ENCODE data around the gene CPA5. TPM values are rescaled to one million over a fixed set of nuclear protein-coding genes. Genes with fewer than 3 reads are reported as not detected.

CPA5 gene
- total RNA-seq, 2 experiments from 2014 or later: not detected

GRCh38 chr7:130356121-130356875 is 11.7 kb downstream of the CPA5 start:
- CTCF ChIA-PET (ENCODE audit: unreplicated experiment): no interaction called here
- no peaks in the 10 kb centered on the region for H3K36me3 ChIP-seq (ENCODE audit: insufficient read depth, low read length)
- H2AFZ ChIP-seq (ENCODE audit: low read length): no peak overlapping the region
- H3K9me2 ChIP-seq (ENCODE audit: insufficient read depth, low read length): no peaks in the 10 kb centered on the region
- no peaks in the 10 kb centered on the region for H3K9me3 ChIP-seq (ENCODE audit: low read length)
- no peak overlapping the region for H3K4me3 ChIP-seq (ENCODE audit: low read depth, low read length, poor library complexity, severe bottlenecking)
- no peaks in the 10 kb centered on the region for H3K4me1 ChIP-seq (ENCODE audit: insufficient read depth, low read length, poor library complexity, severe bottlenecking)
- POLR2A ChIA-PET: interaction anchor here (0.6 kb wide), 1 partner anchor 154 kb away, joined by 3 read pairs; no protein-coding TSS in a partner anchor
- BruUV-seq (replicated peaks): no TSS peak
- no peak overlapping the region for H3K27ac ChIP-seq (ENCODE audit: low read depth, low read length, poor library complexity, severe bottlenecking)
- TF ChIP-seq EZH2phosphoT487 (IDR thresholded peaks at IDR 0.05; ENCODE audit: borderline replicate concordance, low read depth, low read length) (no peak), CTCF (conservative IDR thresholded peaks at IDR 0.05; ENCODE audit: low read length) (no peak)
- DNase-seq (ENCODE audit: low spot score): no peak
- intact Hi-C loops (cut with micrococcal nuclease; ENCODE audit: unreplicated experiment): no loop called here
- H3K79me2 ChIP-seq (ENCODE audit: insufficient read depth, low read depth, low read length): no peaks in the 10 kb centered on the region
- no peak overlapping the region for H3K4me2 ChIP-seq (ENCODE audit: low read length)
- no peaks in the 10 kb centered on the region for H4K20me1 ChIP-seq (ENCODE audit: insufficient read depth, low read length)

- no peaks in the 10 kb centered on the region for H3K4me1 ChIP-seq (ENCODE audit: insufficient read depth, low read length, poor library complexity, severe bottlenecking)
- H4K20me1 ChIP-seq (ENCODE audit: insufficient read depth, low read length): no peaks in the 10 kb centered on the region
- no peaks in the 10 kb centered on the region for H3K9me2 ChIP-seq (ENCODE audit: insufficient read depth, low read length)
- no peaks in the 10 kb centered on the region for H3K79me2 ChIP-seq (ENCODE audit: insufficient read depth, low read depth, low read length)
- ChIA-PET POLR2A (interaction anchor here (0.6 kb wide), 1 partner anchor 153 kb away, joined by 3 read pairs; no protein-coding TSS in a partner anchor), CTCF (ENCODE audit: unreplicated experiment) (no interaction called here)
- no peak overlapping the region for H3K4me3 ChIP-seq (ENCODE audit: low read depth, low read length, poor library complexity, severe bottlenecking)
- H3K36me3 ChIP-seq (ENCODE audit: insufficient read depth, low read length): no peaks in the 10 kb centered on the region
- no peaks in the 10 kb centered on the region for H3K9me3 ChIP-seq (ENCODE audit: low read length)
- TF ChIP-seq CTCF (conservative IDR thresholded peaks at IDR 0.05; ENCODE audit: low read length) (no peak), EZH2phosphoT487 (IDR thresholded peaks at IDR 0.05; ENCODE audit: borderline replicate concordance, low read depth, low read length) (no peak)
- no peak for DNase-seq (ENCODE audit: low spot score)
- no peak overlapping the region for H3K4me2 ChIP-seq (ENCODE audit: low read length)
- no peak overlapping the region for H2AFZ ChIP-seq (ENCODE audit: low read length)
- no peak overlapping the region for H3K27ac ChIP-seq (ENCODE audit: low read depth, low read length, poor library complexity, severe bottlenecking)
- intact Hi-C loops (cut with micrococcal nuclease; ENCODE audit: unreplicated experiment): no loop called here
- no TSS peak for BruUV-seq (replicated peaks)
Observed at GRCh38 chr7:130356876-130357611, 12.4 kb downstream of the CPA5 start.

GRCh38 chr7:130358471-130358870 is 13.9 kb downstream of the CPA5 start:
- no peak for DNase-seq (ENCODE audit: low spot score)
- ChIA-PET POLR2A (interaction anchor here (0.6 kb wide), 1 partner anchor 1207 kb away, joined by 3 read pairs; no protein-coding TSS in a partner anchor), CTCF (ENCODE audit: unreplicated experiment) (no interaction called here)
- BruUV-seq (replicated peaks): no TSS peak
- H3K9me2 ChIP-seq (ENCODE audit: insufficient read depth, low read length): no peaks in the 10 kb centered on the region
- no peaks in the 10 kb centered on the region for H4K20me1 ChIP-seq (ENCODE audit: insufficient read depth, low read length)
- no peak overlapping the region for H2AFZ ChIP-seq (ENCODE audit: low read length)
- no peaks in the 10 kb centered on the region for H3K36me3 ChIP-seq (ENCODE audit: insufficient read depth, low read length)
- intact Hi-C loops (cut with micrococcal nuclease; ENCODE audit: unreplicated experiment): no loop called here
- H3K4me2 ChIP-seq (ENCODE audit: low read length): no peak overlapping the region
- no peak overlapping the region for H3K27ac ChIP-seq (ENCODE audit: low read depth, low read length, poor library complexity, severe bottlenecking)
- no peak overlapping the region for H3K4me3 ChIP-seq (ENCODE audit: low read depth, low read length, poor library complexity, severe bottlenecking)
- TF ChIP-seq EZH2phosphoT487 (IDR thresholded peaks at IDR 0.05; ENCODE audit: borderline replicate concordance, low read depth, low read length) (no peak), CTCF (conservative IDR thresholded peaks at IDR 0.05; ENCODE audit: low read length) (no peak)
- no peaks in the 10 kb centered on the region for H3K79me2 ChIP-seq (ENCODE audit: insufficient read depth, low read depth, low read length)
- H3K4me1 ChIP-seq (ENCODE audit: insufficient read depth, low read length, poor library complexity, severe bottlenecking): no peaks in the 10 kb centered on the region
- no peaks in the 10 kb centered on the region for H3K9me3 ChIP-seq (ENCODE audit: low read length)

Measured in OCI-LY7 (cell line).